CD14-positive monocyte (primary cell): ENCODE measurements around the gene MRPL4. TPM values are rescaled to one million over a fixed set of nuclear protein-coding genes. Genes with fewer than 3 reads are reported as not detected.

Experiments used
- DNase-seq, 3 donors: peaks; one replicate each; pipeline ENCODE4 v3.0.0-alpha.2; 2011 to 2022
- H2AFZ ChIP-seq: 2 replicates; pipeline ENCODE4 v1.6.0; 2012; ENCODE audit warnings: mild to moderate bottlenecking, low read depth, low read length, inconsistent platforms; ENCODE audit not compliant: insufficient read depth, poor library complexity, severe bottlenecking
- H3K27ac ChIP-seq, 2 donors: 1 replicate in 1 of 2; 2 replicates in 1 of 2; pipeline ENCODE4 v1.5.1; 2012 to 2013; ENCODE audit warnings: low read length in 2 of 2, control low read depth in 1 of 2, inconsistent platforms in 1 of 2, low read depth in 1 of 2, mild to moderate bottlenecking in 1 of 2
- H3K27me3 ChIP-seq, 2 donors: one replicate each; pipeline versions ENCODE4 v1.6.0 to v1.6.1; 2011 to 2013; ENCODE audit warnings: low read length in 2 of 2; ENCODE audit not compliant: control insufficient read depth in 2 of 2, insufficient read depth in 2 of 2
- H3K36me3 ChIP-seq, 2 donors: replicated peaks in 1 of 2; 1 replicate in 1 of 2; 2 replicates in 1 of 2; pipeline versions ENCODE4 v1.5.1 to v1.6.1; 2012 to 2013; ENCODE audit warnings: low read length in 2 of 2, control low read depth in 1 of 2, inconsistent platforms in 1 of 2, mild to moderate bottlenecking in 1 of 2; ENCODE audit not compliant: insufficient read depth in 2 of 2, control insufficient read depth in 1 of 2
- H3K4me1 ChIP-seq, 2 donors: 1 replicate in 1 of 2; 2 replicates in 1 of 2; pipeline versions ENCODE4 v1.5.1 to v1.6.1; 2012 to 2013; ENCODE audit warnings: low read length in 2 of 2, control low read depth in 1 of 2, inconsistent platforms in 1 of 2, mild to moderate bottlenecking in 1 of 2, moderate library complexity in 1 of 2; ENCODE audit not compliant: insufficient read depth in 2 of 2, control insufficient read depth in 1 of 2
- H3K4me2 ChIP-seq: replicated peaks from 2 replicates; pipeline ENCODE3; 2012; ENCODE audit warnings: low read length, moderate library complexity, mild to moderate bottlenecking; ENCODE audit not compliant: poor library complexity, severe bottlenecking; ENCODE audit errors: extremely low read depth
- H3K4me3 ChIP-seq, 3 experiments: fragments of 200-600 bp in 1 of 3; sonication (generic) in 1 of 3; replicated peaks in 1 of 3; 1 replicate in 2 of 3; 2 replicates in 1 of 3; pipeline ENCODE4 v1.5.1; 2011 to 2013; ENCODE audit warnings: low read length in 3 of 3, mild to moderate bottlenecking in 3 of 3, control low read depth in 2 of 3, low read depth in 2 of 3, inconsistent platforms in 1 of 3, moderate library complexity in 1 of 3
- H3K79me2 ChIP-seq: 2 replicates; pipeline ENCODE4 v1.6.0; 2012; ENCODE audit warnings: mild to moderate bottlenecking, control low read depth, inconsistent platforms, low read length, moderate library complexity; ENCODE audit not compliant: insufficient read depth
- H3K9ac ChIP-seq: 2 replicates; pipeline ENCODE4 v1.6.0; 2017; ENCODE audit warnings: low read length, mild to moderate bottlenecking; ENCODE audit not compliant: insufficient read depth, poor library complexity, severe bottlenecking
- H3K9me3 ChIP-seq, 2 donors: replicated peaks in 1 of 2; 1 replicate in 1 of 2; 2 replicates in 1 of 2; pipeline versions ENCODE4 v1.5.1 to v1.6.1; 2012 to 2013; ENCODE audit warnings: low read length in 2 of 2, control low read depth in 1 of 2; ENCODE audit not compliant: control insufficient read depth in 1 of 2, insufficient read depth in 1 of 2
- H4K20me1 ChIP-seq: 2 replicates; pipeline ENCODE4 v1.6.0; 2012; ENCODE audit warnings: mild to moderate bottlenecking, low read length, control low read depth, moderate library complexity; ENCODE audit not compliant: insufficient read depth
- H3K27ac Mint-ChIP-seq, 7 donors: one replicate each; pipeline ENCODE4 v1.8.0; 2020; ENCODE audit warnings: mild to moderate bottlenecking in 7 of 7, mixed read lengths in 7 of 7, moderate library complexity in 6 of 7, inconsistent platforms in 2 of 7
- H3K27me3 Mint-ChIP-seq, 3 donors: one replicate each; pipeline ENCODE4 v1.8.0; 2021 to 2022; ENCODE audit warnings: low read depth in 3 of 3, mild to moderate bottlenecking in 3 of 3, mixed read lengths in 3 of 3, moderate library complexity in 3 of 3, inconsistent platforms in 1 of 3
- H3K36me3 Mint-ChIP-seq, 2 donors: one replicate each; pipeline ENCODE4 v1.8.0; 2020; ENCODE audit warnings: mixed read lengths in 2 of 2, inconsistent platforms in 1 of 2, mild to moderate bottlenecking in 1 of 2
- H3K4me1 Mint-ChIP-seq: one replicate; pipeline ENCODE4 v1.8.0; 2020; ENCODE audit warnings: mild to moderate bottlenecking, mixed read lengths
- H3K4me3 Mint-ChIP-seq, 2 donors: one replicate each; pipeline ENCODE4 v1.8.0; 2020; ENCODE audit warnings: mild to moderate bottlenecking in 2 of 2, mixed read lengths in 2 of 2, moderate library complexity in 1 of 2
- H3K9me3 Mint-ChIP-seq, 7 donors: one replicate each; pipeline ENCODE4 v1.8.0; 2020 to 2022; ENCODE audit warnings: mixed read lengths in 7 of 7, mild to moderate bottlenecking in 6 of 7, moderate library complexity in 6 of 7, inconsistent platforms in 2 of 7
- CTCF ChIP-seq: fragments of 200-600 bp; IDR thresholded peaks from one replicate; pipeline ENCODE4 v1.8.0; 2022; ENCODE audit warnings: antibody characterized with exemption, mild to moderate bottlenecking
- WGBS: methylation state at CpG from one replicate; pipeline ENCODE4 v1.1.5; 2013; ENCODE audit warnings: missing lambda C conversion rate; ENCODE audit not compliant: insufficient coverage; 5-methylcytosine and 5-hydroxymethylcytosine counted together
- intact Hi-C, 2 donors: fragments of 100-400 bp; cut with micrococcal nuclease; formaldehyde crosslinking; loops; one replicate each; pipeline versions ENCODE4 v1.15.0 to v1.15.1; 2023
- polyA plus RNA-seq, 3 donors: library from polyadenylated mRNA; depleted of rRNA in 1 of 3; unstranded in 2 of 3; stranded (reverse) in 1 of 3; fragments of 300-500 nt in 2 of 3; fragments of >200 nt in 1 of 3; fragmentation: Illumina TruSeq in 2 of 3; gene quantifications; 1 replicate in 2 of 3; 2 replicates in 1 of 3; pipeline ENCODE4 v1.2.3, GENCODE V29; 2012 to 2021

Gene MRPL4
- polyA plus RNA-seq, 3 donors: 20.4 to 40.2 (median 22.7) TPM

DNA sequence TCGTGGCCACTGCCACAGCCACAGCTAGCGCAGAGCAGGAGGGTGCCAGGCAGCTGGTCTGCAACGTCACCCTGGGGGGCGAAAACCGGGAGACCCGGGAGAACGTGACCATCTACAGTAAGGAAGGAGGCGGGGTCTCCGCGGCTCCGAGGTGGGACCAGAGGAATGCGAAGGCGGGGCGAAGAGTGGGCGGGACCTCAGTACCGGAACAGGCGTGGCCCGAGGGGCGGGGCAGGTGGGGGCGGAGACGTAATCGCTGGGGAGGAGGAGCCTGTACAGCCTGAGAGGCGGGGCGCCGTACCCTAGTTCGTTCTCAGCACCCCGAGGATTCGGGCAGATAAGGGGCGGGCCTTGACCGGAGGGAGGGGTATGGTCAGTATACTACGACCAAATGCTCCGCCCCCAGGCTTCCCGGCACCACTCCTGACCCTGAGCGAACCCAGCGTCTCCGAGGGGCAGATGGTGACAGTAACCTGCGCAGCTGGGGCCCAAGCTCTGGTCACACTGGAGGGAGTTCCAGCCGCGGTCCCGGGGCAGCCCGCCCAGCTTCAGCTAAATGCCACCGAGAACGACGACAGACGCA lies 40.3 kb downstream of the MRPL4 start:
- intact Hi-C loops: no loop called here
- peak; percentile 76 to 80 (median 77) for DNase-seq
- Histone ChIP-seq H3K36me3 (no peaks in the 10 kb centered on the region), H3K27ac (no peak overlapping the region), H2AFZ (peak overlapping the region; percentile 73), H3K4me1 (peaks cover 86 to 89% of the 10 kb centered on the region in 2 donors), H4K20me1 (peaks cover 11% of the 10 kb centered on the region), H3K4me2 (peak overlapping the region; percentile 78), H3K27me3 (peaks cover 37 to 89% of the 10 kb centered on the region in 2 donors), H3K9ac (no peak overlapping the region), H3K9me3 (peaks cover 6 to 22% of the 10 kb centered on the region in 2 donors), H3K4me3 (peak overlapping the region; percentile 12 to 74 (median 36)), H3K79me2 (no peaks in the 10 kb centered on the region)
- WGBS: 1% methylated on average over 45 of the region's 45 CpGs
- Mint-ChIP-seq H3K9me3 (peaks cover 0 to 56% (median 31%) of the 10 kb centered on the region in 7 donors), H3K36me3 (peaks cover 19 to 26% of the 10 kb centered on the region in 2 donors), H3K27me3 (peaks cover 82 to 97% (median 91%) of the 10 kb centered on the region in 3 donors), H3K4me3 (peak overlapping the region; percentile 75 to 94), H3K27ac (peak overlapping the region in 6 of 7 donors; percentile 54 to 90 (median 80)), H3K4me1 (peaks cover 74% of the 10 kb centered on the region)
- TF ChIP-seq CTCF: no peak

- DNase-seq: peak in 1 of 3 donors; percentile 15
- Histone ChIP-seq H3K27ac (no peak overlapping the region), H3K36me3 (no peaks in the 10 kb centered on the region), H3K9me3 (peaks cover 6 to 22% of the 10 kb centered on the region in 2 donors), H3K9ac (no peak overlapping the region), H4K20me1 (peaks cover 11% of the 10 kb centered on the region), H3K4me3 (peak overlapping the region in 2 of 3 experiments; percentile 36 to 74), H3K4me1 (peaks cover 78 to 82% of the 10 kb centered on the region in 2 donors), H3K27me3 (peaks cover 37 to 82% of the 10 kb centered on the region in 2 donors), H2AFZ (peak overlapping the region; percentile 67), H3K79me2 (no peaks in the 10 kb centered on the region), H3K4me2 (peak overlapping the region; percentile 78)
- peaks cover 67% of the 10 kb centered on the region for H3K4me1 Mint-ChIP-seq
- WGBS: 39% methylated on average over 50 of the region's 56 CpGs
- H3K4me3 Mint-ChIP-seq: peak overlapping the region; percentile 75 to 94
- peaks cover 0 to 55% (median 29%) of the 10 kb centered on the region in 7 donors for H3K9me3 Mint-ChIP-seq
- no peak for TF ChIP-seq CTCF
- H3K36me3 Mint-ChIP-seq: peaks cover 19 to 25% of the 10 kb centered on the region in 2 donors
- H3K27me3 Mint-ChIP-seq: peaks cover 83 to 97% (median 88%) of the 10 kb centered on the region in 3 donors
- intact Hi-C loops: no loop called here
- peak overlapping the region in 6 of 7 donors; percentile 54 to 90 (median 86) for H3K27ac Mint-ChIP-seq
Observed at GRCh38 chr19:10292789-10293636, 41.0 kb downstream of the MRPL4 start.
